Measurements from ENCODE around the gene NUDT16L1.

NUDT16L1 gene

GRCh38 chr16:4693296-4693955 lies at the start of gene NUDT16L1:
Gene NUDT16L1 (plus strand): TSS chr16:4693562. CDS start chr16:4693727, 165 bp downstream.
- no peaks in the 10 kb centered on the region for H3K9me3 ChIP-seq (ENCODE audit: insufficient read depth, low read length, severe bottlenecking)
- peaks cover 25% of the 10 kb centered on the region for H3K79me2 ChIP-seq (ENCODE audit: insufficient read depth, low read length)
- H2AFZ ChIP-seq (ENCODE audit: low read depth, low read length) = peak within 1 kb of the TSS; percentile 86
- ATAC-seq (ENCODE audit: insufficient read depth, low read depth) (peak; percentile 93), DNase-seq (peak; percentile 96)
- H3K4me3 ChIP-seq (ENCODE audit: low read depth in 1 of 2, low read length in 2 of 2) = peak within 1 kb of the TSS; percentile 79 to 99; a peak in 3 of 4 replicates
- H3K27me3 ChIP-seq (ENCODE audit: insufficient read depth, low read length, poor library complexity) = no peaks in the 10 kb centered on the region
- H4K20me1 ChIP-seq (ENCODE audit: insufficient read depth, low read length) = peaks cover 29% of the 10 kb centered on the region
- peaks cover 49% of the 10 kb centered on the region for H3K36me3 ChIP-seq (ENCODE audit: insufficient read depth, low read length)
- H3K9ac ChIP-seq (ENCODE audit: low read depth, low read length) = peak within 1 kb of the TSS; percentile 90
- H3K4me1 ChIP-seq (ENCODE audit: insufficient read depth, low read length) = peaks cover 24% of the 10 kb centered on the region
- peak within 1 kb of the TSS; percentile 96 for H3K4me2 ChIP-seq (ENCODE audit: insufficient read depth, low read length)
- peak; percentile 36 for TF ChIP-seq CTCF (IDR thresholded peaks at IDR 0.05; ENCODE audit: borderline replicate concordance, extremely low read depth, low read length, poor library complexity, severe bottlenecking)
- TF ChIP-seq EZH2 (IDR thresholded peaks at IDR 0.05; ENCODE audit: borderline replicate concordance, low read depth, low read length, severe bottlenecking) = no peak
- peak within 1 kb of the TSS; percentile 71 for H3K27ac ChIP-seq (ENCODE audit: low read length)

GRCh38 chr16:4646773-4647643 lies 46.4 kb upstream of the NUDT16L1 start:
- no peak for TF ChIP-seq EZH2 (IDR thresholded peaks at IDR 0.05; ENCODE audit: borderline replicate concordance, low read depth, low read length, severe bottlenecking)
- TF ChIP-seq CTCF (IDR thresholded peaks at IDR 0.05; ENCODE audit: borderline replicate concordance, extremely low read depth, low read length, poor library complexity, severe bottlenecking) = no peak
- Histone ChIP-seq H3K79me2 (ENCODE audit: insufficient read depth, low read length) (peaks cover 63% of the 10 kb centered on the region), H3K4me1 (ENCODE audit: insufficient read depth, low read length) (no peaks in the 10 kb centered on the region), H3K4me3 (ENCODE audit: low read depth in 1 of 2, low read length in 2 of 2) (no peak overlapping the region), H4K20me1 (ENCODE audit: insufficient read depth, low read length) (peaks cover 54% of the 10 kb centered on the region), H3K27ac (ENCODE audit: low read length) (no peak overlapping the region), H3K36me3 (ENCODE audit: insufficient read depth, low read length) (peaks cover 29% of the 10 kb centered on the region), H3K27me3 (ENCODE audit: insufficient read depth, low read length, poor library complexity) (no peaks in the 10 kb centered on the region), H3K9ac (ENCODE audit: low read depth, low read length) (no peak overlapping the region), H3K4me2 (ENCODE audit: insufficient read depth, low read length) (no peak overlapping the region), H3K9me3 (ENCODE audit: insufficient read depth, low read length, severe bottlenecking) (no peaks in the 10 kb centered on the region), H2AFZ (ENCODE audit: low read depth, low read length) (no peak overlapping the region)
- ATAC-seq (ENCODE audit: insufficient read depth, low read depth) (no peak), DNase-seq (no peak)

GRCh38 chr16:4647644-4647980 lies 45.8 kb upstream of the NUDT16L1 start:
- Histone ChIP-seq H3K9ac (ENCODE audit: low read depth, low read length) (no peak overlapping the region), H3K36me3 (ENCODE audit: insufficient read depth, low read length) (peaks cover 35% of the 10 kb centered on the region), H3K4me1 (ENCODE audit: insufficient read depth, low read length) (no peaks in the 10 kb centered on the region), H3K4me2 (ENCODE audit: insufficient read depth, low read length) (no peak overlapping the region), H3K9me3 (ENCODE audit: insufficient read depth, low read length, severe bottlenecking) (no peaks in the 10 kb centered on the region), H3K27me3 (ENCODE audit: insufficient read depth, low read length, poor library complexity) (no peaks in the 10 kb centered on the region), H2AFZ (ENCODE audit: low read depth, low read length) (no peak overlapping the region), H3K27ac (ENCODE audit: low read length) (no peak overlapping the region), H4K20me1 (ENCODE audit: insufficient read depth, low read length) (peaks cover 56% of the 10 kb centered on the region), H3K79me2 (ENCODE audit: insufficient read depth, low read length) (peaks cover 57% of the 10 kb centered on the region), H3K4me3 (ENCODE audit: low read depth in 1 of 2, low read length in 2 of 2) (no peak overlapping the region)
- TF ChIP-seq CTCF (IDR thresholded peaks at IDR 0.05; ENCODE audit: borderline replicate concordance, extremely low read depth, low read length, poor library complexity, severe bottlenecking) = no peak
- TF ChIP-seq EZH2 (IDR thresholded peaks at IDR 0.05; ENCODE audit: borderline replicate concordance, low read depth, low read length, severe bottlenecking) = no peak
- ATAC-seq (ENCODE audit: insufficient read depth, low read depth) (no peak), DNase-seq (no peak)

Data from DND-41 (cell line).